ENCODE measurements around the gene PRMT1. TPM values are rescaled to one million over a fixed set of nuclear protein-coding genes. Genes with fewer than 3 reads are reported as not detected.

PRMT1 gene
- total RNA-seq, 4 donors from 2014 or later = 117 to 156 (median 139) TPM

GRCh38 chr19:49660338-49660961 lies 16.6 kb upstream of the PRMT1 start:
- TF ChIP-seq POLR2A (IDR thresholded peaks at IDR 0.05) = no peak
- DNase-seq = no peak
- no peaks in the 10 kb centered on the region for H3K9me3 ChIP-seq
- H3K36me3 ChIP-seq = peaks cover 59 to 65% of the 10 kb centered on the region in 2 donors
- WGBS, 2 donors = 92 to 94% methylated on average over 14 to 15 of the region's 15 CpGs
- no peak overlapping the region for H3K27ac ChIP-seq
- intact Hi-C loops (cut with DNase I) = no loop called here
- no peaks in the 10 kb centered on the region for H3K27me3 ChIP-seq
- peaks cover 5 to 10% of the 10 kb centered on the region in 2 donors for H3K4me1 ChIP-seq
- H3K4me3 ChIP-seq (replicated peaks in 1 of 3) = no peak overlapping the region

GRCh38 chr19:49662011-49662410 lies 15.1 kb upstream of the PRMT1 start:
- intact Hi-C loops (cut with DNase I) = no loop called here
- H3K4me1 ChIP-seq = peaks cover 13 to 17% of the 10 kb centered on the region in 2 donors
- no peaks in the 10 kb centered on the region for H3K9me3 ChIP-seq
- H3K36me3 ChIP-seq = peaks cover 44 to 50% of the 10 kb centered on the region in 2 donors
- H3K4me3 ChIP-seq (replicated peaks in 1 of 3) = no peak overlapping the region
- DNase-seq = no peak
- TF ChIP-seq, protein P1, sequence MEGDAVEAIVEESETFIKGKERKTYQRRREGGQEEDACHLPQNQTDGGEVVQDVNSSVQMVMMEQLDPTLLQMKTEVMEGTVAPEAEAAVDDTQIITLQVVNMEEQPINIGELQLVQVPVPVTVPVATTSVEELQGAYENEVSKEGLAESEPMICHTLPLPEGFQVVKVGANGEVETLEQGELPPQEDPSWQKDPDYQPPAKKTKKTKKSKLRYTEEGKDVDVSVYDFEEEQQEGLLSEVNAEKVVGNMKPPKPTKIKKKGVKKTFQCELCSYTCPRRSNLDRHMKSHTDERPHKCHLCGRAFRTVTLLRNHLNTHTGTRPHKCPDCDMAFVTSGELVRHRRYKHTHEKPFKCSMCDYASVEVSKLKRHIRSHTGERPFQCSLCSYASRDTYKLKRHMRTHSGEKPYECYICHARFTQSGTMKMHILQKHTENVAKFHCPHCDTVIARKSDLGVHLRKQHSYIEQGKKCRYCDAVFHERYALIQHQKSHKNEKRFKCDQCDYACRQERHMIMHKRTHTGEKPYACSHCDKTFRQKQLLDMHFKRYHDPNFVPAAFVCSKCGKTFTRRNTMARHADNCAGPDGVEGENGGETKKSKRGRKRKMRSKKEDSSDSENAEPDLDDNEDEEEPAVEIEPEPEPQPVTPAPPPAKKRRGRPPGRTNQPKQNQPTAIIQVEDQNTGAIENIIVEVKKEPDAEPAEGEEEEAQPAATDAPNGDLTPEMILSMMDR (IDR thresholded peaks at IDR 0.05) = no peak
- no peak for TF ChIP-seq POLR2A (IDR thresholded peaks at IDR 0.05)
- H3K27ac ChIP-seq = no peak overlapping the region
- 92 to 98% methylated on average over 8 to 10 of the region's 16 CpGs for WGBS, 2 donors
- H3K27me3 ChIP-seq = no peaks in the 10 kb centered on the region

GRCh38 chr19:49663224-49663623 lies 13.8 kb upstream of the PRMT1 start:
- peaks cover 13 to 17% of the 10 kb centered on the region in 2 donors for H3K4me1 ChIP-seq
- WGBS, 2 donors = 90% methylated on average over 12 of the region's 12 CpGs
- no peaks in the 10 kb centered on the region for H3K27me3 ChIP-seq
- H3K27ac ChIP-seq = no peak overlapping the region
- no peak for TF ChIP-seq POLR2A (IDR thresholded peaks at IDR 0.05)
- TF ChIP-seq, protein P1 (IDR thresholded peaks at IDR 0.05) = no peak
- peaks cover 34 to 38% of the 10 kb centered on the region in 2 donors for H3K36me3 ChIP-seq
- H3K9me3 ChIP-seq = no peaks in the 10 kb centered on the region
- intact Hi-C loops (cut with DNase I) = no loop called here
- no peak for DNase-seq
- no peak overlapping the region for H3K4me3 ChIP-seq (replicated peaks in 1 of 3)

GRCh38 chr19:49664171-49665035 lies 12.7 kb upstream of the PRMT1 start:
- 1 to 2% methylated on average over 33 to 48 of the region's 53 CpGs for WGBS, 2 donors
- no peaks in the 10 kb centered on the region for H3K9me3 ChIP-seq
- H3K4me3 ChIP-seq (replicated peaks in 1 of 3) = peak overlapping the region; percentile 47 to 88 (median 72)
- peaks cover 13 to 17% of the 10 kb centered on the region in 2 donors for H3K4me1 ChIP-seq
- H3K36me3 ChIP-seq = peaks cover 23 to 26% of the 10 kb centered on the region in 2 donors
- H3K27me3 ChIP-seq = no peaks in the 10 kb centered on the region
- intact Hi-C loops (cut with DNase I) = no loop called here
- peak; percentile 90 to 91 for DNase-seq
- TF ChIP-seq, protein P1 (IDR thresholded peaks at IDR 0.05) = peak in 4 of 6 experiments; percentile 28 to 42 (median 38)
- TF ChIP-seq POLR2A (IDR thresholded peaks at IDR 0.05) = peak in 1 of 2 donors; percentile 75
- H3K27ac ChIP-seq = peak overlapping the region; percentile 76 to 81 (median 79)

DNA sequence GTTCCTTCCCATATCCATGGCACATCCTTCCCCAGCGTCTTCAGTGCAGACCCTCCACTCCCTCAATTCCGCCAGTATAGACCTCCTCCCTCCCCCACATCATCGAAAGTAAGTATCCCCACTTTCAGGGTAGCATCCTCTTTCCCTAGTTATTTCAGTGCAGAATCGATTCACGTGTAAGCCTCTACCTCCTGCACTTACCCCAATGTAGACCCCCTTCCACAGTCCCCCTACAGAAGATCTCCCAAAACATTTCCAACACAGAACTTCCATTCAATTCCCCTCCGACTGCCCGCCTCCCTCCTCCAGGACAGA lies 12.1 kb upstream of the PRMT1 start:
- peak overlapping the region; percentile 76 to 81 (median 79) for H3K27ac ChIP-seq
- TF ChIP-seq, protein P1 (IDR thresholded peaks at IDR 0.05) = no peak
- TF ChIP-seq POLR2A (IDR thresholded peaks at IDR 0.05) = no peak
- intact Hi-C loops (cut with DNase I) = no loop called here

More for the DNA sequence above, 12.1 kb upstream of the PRMT1 start:
- H3K4me3 ChIP-seq (replicated peaks in 1 of 3) = peak overlapping the region; percentile 47 to 88 (median 72)
- H3K27me3 ChIP-seq = no peaks in the 10 kb centered on the region
- peaks cover 20 to 23% of the 10 kb centered on the region in 2 donors for H3K36me3 ChIP-seq
- DNase-seq = no peak
- H3K9me3 ChIP-seq = no peaks in the 10 kb centered on the region
- WGBS, 2 donors = 0 to 1% methylated on average over 7 of the region's 7 CpGs
- peaks cover 13 to 17% of the 10 kb centered on the region in 2 donors for H3K4me1 ChIP-seq
